ENCODE results near the gene FBXL3. TPM values are rescaled to one million over a fixed set of nuclear protein-coding genes. Genes with fewer than 3 reads are reported as not detected.

FBXL3 gene
- total RNA-seq, 1 experiment from 2014 or later = 16.7 TPM

- H3K4me2 ChIP-seq (ENCODE audit: insufficient read depth, insufficient read length, low read length) = no peak overlapping the region
- no peak for DNase-seq
- no peaks in the 10 kb centered on the region for H3K23me2 ChIP-seq (ENCODE audit: insufficient read length, low read depth, low read length, poor library complexity, severe bottlenecking)
- Mint-ChIP-seq H3K36me3 (ENCODE audit: insufficient read depth in 1 of 3, low read depth in 3 of 3) (peaks cover 11 to 64% (median 61%) of the 10 kb centered on the region in 3 experiments; a peak in 6 of 7 replicates), H3K4me3 (no peak overlapping the region), H3K4me1 (no peaks in the 10 kb centered on the region), H3K9me3 (no peaks in the 10 kb centered on the region), H3K27me3 (ENCODE audit: low read depth) (no peaks in the 10 kb centered on the region), H3K27ac (no peak overlapping the region)
- no peaks in the 10 kb centered on the region; the same call in 1 of the 2 replicates for H3K79me2 ChIP-seq (ENCODE audit: insufficient read depth, low read length)
- no peak overlapping the region for H2BK20ac ChIP-seq (ENCODE audit: low read depth, low read length, poor library complexity, severe bottlenecking)
- no peaks in the 10 kb centered on the region for H4K20me1 ChIP-seq (ENCODE audit: control insufficient read depth, insufficient read depth, insufficient read length)
- H3K79me1 ChIP-seq (ENCODE audit: insufficient read depth, low read depth, low read length, poor library complexity, severe bottlenecking) = peaks cover 4% of the 10 kb centered on the region
- no peak overlapping the region for H3T11ph ChIP-seq (ENCODE audit: low read length)
- H2BK12ac ChIP-seq (ENCODE audit: insufficient read length, low read depth, low read length) = no peak overlapping the region
- no peak overlapping the region for H2AFZ ChIP-seq (ENCODE audit: low read length)
- WGBS (ENCODE audit: extremely low coverage, insufficient read length, low lambda C conversion rate) = no CpG with 5 or more reads among the region's 3 CpGs
- H2BK5ac ChIP-seq (ENCODE audit: insufficient read length, low read length) = no peak overlapping the region
- no peak overlapping the region for H2BK120ac ChIP-seq (ENCODE audit: low read depth, low read length, poor library complexity, severe bottlenecking)
- H3K9ac ChIP-seq (ENCODE audit: extremely low read depth, insufficient read length, low read length) = no peak overlapping the region
- no peak overlapping the region for H4K5ac ChIP-seq (ENCODE audit: insufficient read length, low read depth, low read length)
- H2BK15ac ChIP-seq (ENCODE audit: low read depth, low read length) = no peak overlapping the region
- no peaks in the 10 kb centered on the region for H3K27me3 ChIP-seq (ENCODE audit: insufficient read depth, low read length)
- no peak overlapping the region for H3K23ac ChIP-seq (ENCODE audit: insufficient read length, low read depth, low read length)
- H3K4ac ChIP-seq (ENCODE audit: low read depth, low read length) = no peak overlapping the region
- H3K56ac ChIP-seq (ENCODE audit: insufficient read length, low read depth, low read length) = no peak overlapping the region
- H3K18ac ChIP-seq (ENCODE audit: insufficient read length, low read depth, low read length) = no peak overlapping the region
- H3K27ac ChIP-seq (ENCODE audit: insufficient read length, low read depth, low read length) = no peak overlapping the region
- H4K8ac ChIP-seq (replicated peaks; ENCODE audit: insufficient read length, low read depth, low read length) = no peak overlapping the region
- no peak overlapping the region for H4K91ac ChIP-seq (ENCODE audit: insufficient read length, low read depth, low read length)
- H3K14ac ChIP-seq (ENCODE audit: insufficient read depth, low read length) = no peak overlapping the region
- no peak for TF ChIP-seq CTCF (conservative IDR thresholded peaks at IDR 0.05)
- no peaks in the 10 kb centered on the region for H3K4me1 ChIP-seq (ENCODE audit: insufficient read depth, low read length)
- H2AK5ac ChIP-seq (ENCODE audit: insufficient read length, low read length) = no peak overlapping the region
- H3K9me3 ChIP-seq (ENCODE audit: control insufficient read depth, low read depth, low read length) = no peaks in the 10 kb centered on the region
These were observed 10.6 kb downstream of the FBXL3 start for GRCh38 chr13:77016251-77016812.

All from H9 (cell line).